GM21619 (cell line): ENCODE results near the gene NFKBIB.

Experiments used
- ATAC-seq: cut with Tn5 transposase; IDR thresholded peaks from one replicate; pipeline ENCODE4 v1.9.1; 2021; ENCODE audit not compliant: unreplicated experiment

Gene NFKBIB

DNA sequence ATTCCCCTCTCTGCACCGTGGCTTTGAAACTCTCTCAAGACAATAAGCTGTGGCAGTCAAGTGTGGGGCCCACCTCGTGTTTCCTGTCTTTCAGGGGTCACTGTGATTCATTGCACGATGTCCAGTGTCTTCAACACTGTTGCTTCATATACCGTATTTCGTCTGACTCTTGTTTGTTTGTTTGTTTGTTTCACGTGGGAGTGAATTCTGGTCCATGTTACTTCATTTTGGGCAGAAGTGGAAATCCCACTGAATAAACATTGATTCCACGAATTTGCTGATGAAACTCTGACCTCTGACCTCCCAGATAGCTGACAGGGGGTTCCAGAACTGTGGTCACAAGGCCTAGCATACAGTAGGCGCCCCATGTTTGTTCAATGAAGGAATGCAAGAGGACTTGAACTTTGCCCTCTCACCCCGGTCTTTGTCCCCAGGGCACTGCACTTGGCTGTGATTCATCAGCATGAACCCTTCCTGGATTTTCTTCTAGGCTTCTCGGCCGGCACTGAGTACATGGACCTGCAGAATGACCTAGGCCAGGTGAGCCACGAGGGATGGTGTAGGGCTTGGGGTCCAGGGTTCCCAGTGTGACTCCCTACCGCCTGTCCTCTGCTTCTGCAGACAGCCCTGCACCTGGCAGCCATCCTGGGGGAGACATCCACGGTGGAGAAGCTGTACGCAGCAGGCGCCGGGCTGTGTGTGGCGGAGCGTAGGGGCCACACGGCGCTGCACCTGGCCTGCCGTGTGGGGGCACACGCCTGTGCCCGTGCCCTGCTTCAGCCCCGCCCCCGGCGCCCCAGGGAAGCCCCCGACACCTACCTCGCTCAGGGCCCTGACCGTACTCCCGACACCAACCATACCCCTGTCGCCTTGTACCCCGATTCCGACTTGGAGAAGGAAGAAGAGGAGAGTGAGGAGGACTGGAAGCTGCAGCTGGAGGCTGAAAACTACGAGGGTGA, 5.1 kb downstream of the NFKBIB start:
- ATAC-seq: no peak

DNA sequence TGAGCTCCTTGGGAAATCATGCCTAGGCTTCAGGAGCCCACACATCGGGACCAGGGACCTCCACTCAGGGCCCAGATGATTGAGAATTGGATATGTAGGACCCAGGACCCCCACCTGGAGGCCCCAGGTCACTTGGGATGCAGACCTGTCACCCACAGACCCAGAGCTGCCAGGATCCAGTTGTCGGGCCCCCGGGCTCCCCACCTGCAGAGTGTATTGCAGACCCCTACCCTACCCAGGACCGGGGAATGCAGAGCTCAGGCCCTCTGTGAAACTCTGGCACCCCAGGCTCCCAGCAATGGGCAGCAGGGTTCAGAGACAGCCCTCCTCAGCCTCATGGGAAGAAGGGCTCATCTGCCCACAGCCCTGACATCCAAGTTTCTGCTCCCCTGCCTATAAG, 5.9 kb downstream of the NFKBIB start:
- no peak for ATAC-seq

- no peak for ATAC-seq
Measured at GRCh38 chr19:38907227-38907626, 7.5 kb downstream of the NFKBIB start.

DNA sequence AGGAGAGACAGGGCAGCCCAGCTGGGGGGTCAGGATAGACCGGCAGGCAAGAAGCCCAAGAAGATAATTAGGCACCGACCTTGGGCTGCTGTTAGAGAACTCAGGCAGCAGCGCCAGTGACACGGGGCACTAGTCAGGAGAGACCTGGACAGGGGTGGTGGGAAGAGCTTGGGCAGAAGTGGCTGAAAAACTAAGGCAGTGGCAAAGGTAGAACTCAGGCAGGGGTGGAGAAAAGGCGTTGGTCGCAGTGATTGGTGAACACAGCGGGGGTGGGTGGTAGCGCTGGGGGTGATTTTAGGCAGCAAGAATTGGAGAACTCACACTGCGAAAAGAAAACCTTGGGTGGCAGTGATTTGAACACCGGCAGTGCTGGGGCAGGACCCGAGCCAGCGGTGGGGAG, 7.9 kb downstream of the NFKBIB start:
- ATAC-seq: no peak

- ATAC-seq: no peak
Measured at GRCh38 chr19:38908911-38909310, 9.1 kb downstream of the NFKBIB start.

DNA sequence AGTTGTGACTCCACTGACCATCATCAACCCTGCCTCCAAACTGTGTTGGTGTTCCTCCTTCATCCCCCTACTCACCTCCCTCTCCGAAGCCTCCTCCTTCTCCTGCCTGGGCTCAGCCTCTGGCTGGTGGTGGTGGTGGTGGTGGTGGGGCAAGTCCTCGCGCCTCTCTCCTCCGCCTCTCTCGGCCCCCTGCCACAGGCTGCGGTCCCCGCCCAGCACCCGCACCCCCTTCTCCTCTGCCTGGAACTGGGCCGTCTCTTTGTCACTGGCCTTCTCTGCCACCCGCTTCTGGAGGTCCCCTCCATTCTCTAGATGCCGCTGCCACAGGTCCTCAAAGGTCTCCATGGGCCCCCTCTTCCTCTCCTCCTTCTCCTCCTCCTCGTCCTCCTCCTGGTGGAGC, 10.7 kb downstream of the NFKBIB start:
- ATAC-seq: no peak

- no peak for ATAC-seq
Measured at GRCh38 chr19:38911388-38912001, 11.7 kb downstream of the NFKBIB start.

DNA sequence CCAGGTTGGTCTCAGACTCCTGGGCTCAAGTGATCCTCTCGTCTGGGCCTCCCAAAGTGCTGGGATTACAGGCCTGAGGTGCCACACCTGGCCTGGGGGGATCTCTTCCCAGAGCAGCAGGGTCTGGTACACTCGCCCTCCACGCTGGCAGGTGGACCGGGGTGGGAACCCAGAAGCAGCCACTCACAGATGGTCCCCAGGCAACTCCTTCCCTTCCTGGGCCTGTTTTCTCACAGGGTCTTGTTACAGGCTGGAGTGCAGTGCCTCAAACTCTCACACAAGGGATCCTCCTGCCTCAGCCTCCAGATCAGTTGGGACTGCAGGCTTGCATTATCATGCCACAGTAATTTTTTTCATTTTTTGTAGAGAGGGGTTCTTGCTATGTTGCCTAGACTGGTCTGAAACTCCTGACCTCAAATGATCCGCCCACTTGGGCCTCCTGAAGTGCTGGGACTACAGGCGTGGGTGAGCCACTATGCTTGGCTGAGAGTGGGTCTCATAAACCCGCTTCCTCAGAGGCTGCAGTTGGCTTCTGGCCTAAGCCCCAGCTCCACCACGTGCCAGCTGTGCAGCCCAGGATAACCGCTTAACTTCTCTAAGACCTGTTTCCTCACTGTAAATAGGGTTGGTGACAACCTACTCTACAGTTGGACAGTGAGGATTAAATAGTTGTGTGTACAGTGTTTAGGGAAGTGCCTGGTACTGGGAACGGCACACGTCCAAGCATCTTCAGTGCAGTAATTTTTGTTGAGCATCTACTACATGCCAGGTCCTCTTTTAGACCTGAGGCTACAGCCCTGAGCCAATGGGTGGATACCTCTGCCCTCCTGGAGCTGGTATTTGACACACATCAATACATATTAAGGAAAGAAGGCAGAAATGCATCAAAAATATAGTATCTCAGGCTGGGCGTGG, 13.1 kb downstream of the NFKBIB start:
- no peak for ATAC-seq

- no peak for ATAC-seq
Measured at GRCh38 chr19:38913958-38914357, 14.2 kb downstream of the NFKBIB start.

DNA sequence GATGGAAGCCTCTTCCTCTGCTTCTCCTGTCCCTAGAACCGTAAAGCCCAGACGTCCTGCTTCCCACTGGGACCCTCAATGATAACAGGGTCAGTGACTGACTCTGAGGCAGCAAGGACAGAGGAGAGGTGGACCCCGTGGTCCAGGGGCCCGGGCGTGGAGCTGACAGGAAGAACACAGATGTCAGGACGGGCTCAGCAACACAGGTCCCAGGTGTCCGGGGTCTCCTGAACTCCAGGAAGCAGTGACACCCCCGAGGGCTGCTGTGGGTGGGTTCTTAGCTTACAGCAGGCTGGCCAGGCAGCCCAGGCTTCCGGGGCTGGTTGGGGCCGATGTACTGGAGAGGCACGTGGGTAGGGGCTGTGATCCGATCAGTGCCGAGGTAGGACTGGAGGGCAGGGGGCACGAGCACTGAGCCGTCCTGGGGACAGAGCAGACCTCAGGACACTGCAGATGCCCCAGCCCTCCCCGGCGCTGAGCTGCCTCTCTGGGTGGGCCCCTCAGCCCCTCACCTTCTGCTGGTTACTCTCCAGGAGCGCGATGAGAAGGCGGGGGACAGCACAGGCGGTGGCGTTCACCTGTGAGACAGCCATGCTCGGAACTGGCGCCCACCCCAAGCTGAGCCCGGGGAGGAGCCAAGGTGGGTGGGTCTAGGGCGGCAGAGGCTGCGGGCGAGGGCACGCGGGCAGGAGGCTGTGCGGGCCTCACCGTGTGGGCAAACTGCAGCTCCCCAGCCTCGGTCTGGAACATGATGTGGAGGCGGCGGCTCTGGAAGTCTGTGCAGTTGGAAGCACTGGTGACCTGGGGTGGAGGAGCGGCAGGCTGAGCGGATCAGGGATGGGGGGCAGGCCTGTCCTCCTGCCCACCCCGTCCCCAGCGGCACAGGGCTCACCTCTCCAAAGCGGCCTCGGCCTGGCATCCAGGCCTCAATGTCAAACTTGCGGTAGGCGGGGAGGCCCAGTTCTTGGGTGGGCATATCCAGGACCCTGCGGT, 15.9 kb downstream of the NFKBIB start:
- no peak for ATAC-seq

DNA sequence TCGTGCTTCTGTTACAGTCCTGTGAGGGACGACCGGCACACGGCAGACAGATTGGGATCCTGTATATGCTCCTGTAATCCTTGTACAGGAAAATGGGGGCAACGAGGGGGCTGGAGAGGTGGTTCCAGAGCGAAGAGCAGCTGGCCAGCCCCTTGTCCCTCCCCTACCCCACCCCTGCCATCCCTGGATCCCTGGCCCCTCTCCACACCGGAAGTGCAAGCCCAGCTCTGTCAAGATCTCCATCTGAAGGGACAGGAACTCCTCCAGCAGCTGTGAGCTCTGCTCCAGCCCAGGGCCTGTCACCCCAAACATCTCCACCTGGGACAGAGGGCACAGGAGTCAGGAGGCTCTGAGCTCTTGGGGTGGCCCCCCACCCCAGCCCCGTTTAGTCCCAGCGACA, 17.7 kb downstream of the NFKBIB start:
- ATAC-seq: no peak

DNA sequence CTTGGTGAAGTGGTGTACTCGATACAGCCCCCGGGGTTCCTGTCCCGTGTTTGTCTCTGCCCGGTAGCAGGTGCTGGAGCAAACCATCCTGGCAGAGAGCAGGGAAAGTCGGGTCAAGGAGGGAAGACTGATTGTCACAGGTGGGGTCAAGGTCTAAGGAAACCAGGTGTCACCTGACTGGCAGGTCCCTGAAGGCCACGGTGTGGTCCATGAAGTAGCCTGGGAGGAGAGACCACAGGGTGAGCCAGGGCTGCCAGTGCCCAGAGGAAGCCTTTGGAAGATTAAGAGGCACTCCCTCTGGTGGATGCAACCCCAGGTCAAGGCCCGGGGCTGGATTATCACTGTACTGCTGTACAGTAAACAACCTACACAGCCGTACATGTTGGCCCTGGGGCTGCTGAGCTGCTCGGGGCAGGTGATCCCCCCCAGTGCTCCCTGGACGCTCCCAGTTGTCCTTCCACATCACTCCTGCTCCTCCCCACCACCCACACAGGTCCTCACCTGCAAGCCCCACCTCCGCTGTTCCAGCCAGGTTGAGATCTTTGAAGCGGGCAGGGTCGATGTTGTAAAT, 18.2 kb downstream of the NFKBIB start:
- no peak for ATAC-seq

GRCh38 chr19:38918526-38918925, 18.8 kb downstream of the NFKBIB start:
- ATAC-seq: no peak

GRCh38 chr19:38919837-38920601, 20.2 kb downstream of the NFKBIB start:
- ATAC-seq: no peak

- ATAC-seq: no peak
Measured at GRCh38 chr19:38920602-38921419, 21.0 kb downstream of the NFKBIB start.

DNA sequence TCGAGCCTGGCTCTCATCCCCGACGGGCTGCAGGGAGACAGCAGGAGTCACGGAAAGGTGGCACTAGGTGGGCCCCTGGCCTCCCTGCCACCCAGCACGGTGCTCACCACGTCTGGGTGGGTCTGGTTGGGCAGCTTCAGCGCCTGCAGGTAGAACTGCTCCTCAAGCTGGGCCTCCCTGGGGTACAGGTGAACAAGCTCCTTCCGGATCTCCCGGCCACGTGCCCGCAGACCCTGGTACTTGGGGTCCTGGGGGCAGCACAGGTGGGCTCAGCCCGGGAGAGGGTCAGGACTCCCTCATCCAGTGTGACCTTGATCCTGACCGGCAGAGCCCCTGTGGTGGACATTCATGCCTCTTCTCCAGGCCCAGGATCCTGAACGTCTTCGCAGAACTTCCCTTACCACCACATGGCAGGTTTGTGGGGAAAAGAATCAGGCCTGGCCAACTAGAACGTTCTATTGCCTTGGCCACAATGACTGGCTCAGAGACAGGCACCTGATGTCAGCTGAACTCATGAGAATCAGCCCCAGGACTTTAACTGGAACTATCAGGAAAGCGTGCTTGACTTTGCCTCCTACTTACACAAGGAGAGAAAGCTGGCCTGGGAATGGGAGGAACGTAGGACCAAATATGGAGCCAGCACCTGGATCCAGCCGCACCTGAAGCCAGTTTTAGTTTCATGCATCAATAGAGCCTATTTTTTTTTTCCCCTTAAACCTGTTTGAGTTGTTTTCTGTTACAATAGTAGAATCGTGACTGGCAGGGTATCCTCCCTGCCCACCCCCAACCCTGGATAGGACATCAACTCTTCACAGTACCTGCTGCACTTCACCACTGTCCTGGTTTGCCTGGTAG, 21.9 kb downstream of the NFKBIB start:
- ATAC-seq: no peak

- ATAC-seq: no peak
Measured at GRCh38 chr19:38922482-38922881, 22.7 kb downstream of the NFKBIB start.
